Measurements from ENCODE around the gene ZNF775. TPM values are rescaled to one million over a fixed set of nuclear protein-coding genes. Genes with fewer than 3 reads are reported as not detected.

The ZNF775 gene
- total and polyA plus RNA-seq, 2 donors, result 6.6 to 7.6 TPM

- peaks cover 0 to 23% of the 10 kb centered on the region in 2 donors for H3K27me3 ChIP-seq (ENCODE audit: control insufficient read depth in 2 of 2, insufficient read depth in 1 of 2, low read length in 1 of 2)
- 98% methylated on average over 6 of the region's 6 CpGs for WGBS
- no peak overlapping the region for H3K27ac ChIP-seq (ENCODE audit: low read depth in 1 of 2, low read length in 1 of 2)
- no peak overlapping the region for H3K4me3 ChIP-seq (ENCODE audit: low read length in 2 of 2)
- H3K9me3 ChIP-seq (ENCODE audit: control insufficient read depth in 2 of 2, insufficient read depth in 1 of 2, low read length in 1 of 2), result no peaks in the 10 kb centered on the region
- H3K36me3 ChIP-seq (ENCODE audit: control insufficient read depth in 2 of 2, insufficient read depth in 2 of 2, low read length in 1 of 2), result peaks cover 45 to 50% of the 10 kb centered on the region in 2 donors
- no peak for DNase-seq (ENCODE audit: low read depth in 6 of 9, low spot score in 9 of 9)
- peaks cover 0 to 10% of the 10 kb centered on the region in 2 donors for H3K4me1 ChIP-seq (ENCODE audit: control insufficient read depth in 2 of 2, insufficient read depth in 2 of 2, low read length in 2 of 2)
These were observed 43.4 kb upstream of the ZNF775 start for GRCh38 chr7:150335774-150336112.

GRCh38 chr7:150336746-150337145 lies 42.4 kb upstream of the ZNF775 start:
- Histone ChIP-seq H3K27ac (ENCODE audit: low read depth in 1 of 2, low read length in 1 of 2) (no peak overlapping the region), H3K4me3 (ENCODE audit: low read length in 2 of 2) (no peak overlapping the region), H3K27me3 (ENCODE audit: control insufficient read depth in 2 of 2, insufficient read depth in 1 of 2, low read length in 1 of 2) (peaks cover 6 to 33% of the 10 kb centered on the region in 2 donors), H3K4me1 (ENCODE audit: control insufficient read depth in 2 of 2, insufficient read depth in 2 of 2, low read length in 2 of 2) (peaks cover 0 to 17% of the 10 kb centered on the region in 2 donors), H3K9me3 (ENCODE audit: control insufficient read depth in 2 of 2, insufficient read depth in 1 of 2, low read length in 1 of 2) (no peaks in the 10 kb centered on the region), H3K36me3 (ENCODE audit: control insufficient read depth in 2 of 2, insufficient read depth in 2 of 2, low read length in 1 of 2) (peaks cover 36 to 41% of the 10 kb centered on the region in 2 donors)
- DNase-seq (ENCODE audit: low read depth in 6 of 9, low spot score in 9 of 9), result no peak
- WGBS, result 99% methylated on average over 14 of the region's 14 CpGs

GRCh38 chr7:150337179-150337578 lies 42.0 kb upstream of the ZNF775 start:
- no peak for DNase-seq (ENCODE audit: low read depth in 6 of 9, low spot score in 9 of 9)
- H3K27ac ChIP-seq (ENCODE audit: low read depth in 1 of 2, low read length in 1 of 2), result no peak overlapping the region
- peaks cover 6 to 38% of the 10 kb centered on the region in 2 donors for H3K27me3 ChIP-seq (ENCODE audit: control insufficient read depth in 2 of 2, insufficient read depth in 1 of 2, low read length in 1 of 2)
- peaks cover 0 to 17% of the 10 kb centered on the region in 2 donors for H3K4me1 ChIP-seq (ENCODE audit: control insufficient read depth in 2 of 2, insufficient read depth in 2 of 2, low read length in 2 of 2)
- H3K36me3 ChIP-seq (ENCODE audit: control insufficient read depth in 2 of 2, insufficient read depth in 2 of 2, low read length in 1 of 2), result peaks cover 31 to 37% of the 10 kb centered on the region in 2 donors
- H3K4me3 ChIP-seq (ENCODE audit: low read length in 2 of 2), result no peak overlapping the region
- WGBS, result 98% methylated on average over 18 of the region's 18 CpGs
- no peaks in the 10 kb centered on the region for H3K9me3 ChIP-seq (ENCODE audit: control insufficient read depth in 2 of 2, insufficient read depth in 1 of 2, low read length in 1 of 2)

- H3K36me3 ChIP-seq (ENCODE audit: control insufficient read depth in 2 of 2, insufficient read depth in 2 of 2, low read length in 1 of 2), result peaks cover 30 to 34% of the 10 kb centered on the region in 2 donors
- H3K27ac ChIP-seq (ENCODE audit: low read depth in 1 of 2, low read length in 1 of 2), result no peak overlapping the region
- H3K9me3 ChIP-seq (ENCODE audit: control insufficient read depth in 2 of 2, insufficient read depth in 1 of 2, low read length in 1 of 2), result no peaks in the 10 kb centered on the region
- DNase-seq (ENCODE audit: low read depth in 6 of 9, low spot score in 9 of 9), result no peak
- peaks cover 6 to 42% of the 10 kb centered on the region in 2 donors for H3K27me3 ChIP-seq (ENCODE audit: control insufficient read depth in 2 of 2, insufficient read depth in 1 of 2, low read length in 1 of 2)
- no peak overlapping the region for H3K4me3 ChIP-seq (ENCODE audit: low read length in 2 of 2)
- 97% methylated on average over 6 of the region's 6 CpGs for whole genome bisulfite sequencing
- H3K4me1 ChIP-seq (ENCODE audit: control insufficient read depth in 2 of 2, insufficient read depth in 2 of 2, low read length in 2 of 2), result peaks cover 0 to 17% of the 10 kb centered on the region in 2 donors
These were observed 41.5 kb upstream of the ZNF775 start for GRCh38 chr7:150337659-150338081.

- Histone ChIP-seq H3K9me3 (ENCODE audit: control insufficient read depth in 2 of 2, insufficient read depth in 1 of 2, low read length in 1 of 2) (no peaks in the 10 kb centered on the region), H3K36me3 (ENCODE audit: control insufficient read depth in 2 of 2, insufficient read depth in 2 of 2, low read length in 1 of 2) (peaks cover 26 to 33% of the 10 kb centered on the region in 2 donors), H3K27me3 (ENCODE audit: control insufficient read depth in 2 of 2, insufficient read depth in 1 of 2, low read length in 1 of 2) (peaks cover 6 to 49% of the 10 kb centered on the region in 2 donors), H3K4me1 (ENCODE audit: control insufficient read depth in 2 of 2, insufficient read depth in 2 of 2, low read length in 2 of 2) (peaks cover 0 to 17% of the 10 kb centered on the region in 2 donors), H3K27ac (ENCODE audit: low read depth in 1 of 2, low read length in 1 of 2) (no peak overlapping the region), H3K4me3 (ENCODE audit: low read length in 2 of 2) (no peak overlapping the region)
- DNase-seq (ENCODE audit: low read depth in 6 of 9, low spot score in 9 of 9), result no peak
- WGBS, result 95% methylated on average over 11 of the region's 11 CpGs
These were observed 40.8 kb upstream of the ZNF775 start for GRCh38 chr7:150338166-150338829.

- 53% methylated on average over 9 of the region's 9 CpGs for WGBS
- Histone ChIP-seq H3K36me3 (ENCODE audit: control insufficient read depth in 2 of 2, insufficient read depth in 2 of 2, low read length in 1 of 2) (peaks cover 22 to 24% of the 10 kb centered on the region in 2 donors), H3K27me3 (ENCODE audit: control insufficient read depth in 2 of 2, insufficient read depth in 1 of 2, low read length in 1 of 2) (peaks cover 6 to 54% of the 10 kb centered on the region in 2 donors), H3K4me1 (ENCODE audit: control insufficient read depth in 2 of 2, insufficient read depth in 2 of 2, low read length in 2 of 2) (peaks cover 0 to 17% of the 10 kb centered on the region in 2 donors), H3K4me3 (ENCODE audit: low read length in 2 of 2) (no peak overlapping the region), H3K9me3 (ENCODE audit: control insufficient read depth in 2 of 2, insufficient read depth in 1 of 2, low read length in 1 of 2) (peaks cover 0 to 5% of the 10 kb centered on the region in 2 donors), H3K27ac (ENCODE audit: low read depth in 1 of 2, low read length in 1 of 2) (peak overlapping the region in 1 of 2 donors; percentile 31)
- no peak for DNase-seq (ENCODE audit: low read depth in 6 of 9, low spot score in 9 of 9)
These were observed 39.7 kb upstream of the ZNF775 start for GRCh38 chr7:150339409-150339809.

- 34% methylated on average over 39 of the region's 39 CpGs for WGBS
- Histone ChIP-seq H3K36me3 (ENCODE audit: control insufficient read depth in 2 of 2, insufficient read depth in 2 of 2, low read length in 1 of 2) (peaks cover 22% of the 10 kb centered on the region in 2 donors), H3K4me1 (ENCODE audit: control insufficient read depth in 2 of 2, insufficient read depth in 2 of 2, low read length in 2 of 2) (peaks cover 0 to 17% of the 10 kb centered on the region in 2 donors), H3K27me3 (ENCODE audit: control insufficient read depth in 2 of 2, insufficient read depth in 1 of 2, low read length in 1 of 2) (peaks cover 6 to 54% of the 10 kb centered on the region in 2 donors), H3K9me3 (ENCODE audit: control insufficient read depth in 2 of 2, insufficient read depth in 1 of 2, low read length in 1 of 2) (peaks cover 0 to 8% of the 10 kb centered on the region in 2 donors), H3K4me3 (ENCODE audit: low read length in 2 of 2) (no peak overlapping the region), H3K27ac (ENCODE audit: low read depth in 1 of 2, low read length in 1 of 2) (no peak overlapping the region)
- peak in 1 of 9 donors; percentile 48 for DNase-seq (ENCODE audit: low read depth in 6 of 9, low spot score in 9 of 9)
These were observed 38.9 kb upstream of the ZNF775 start for GRCh38 chr7:150340024-150340749.

- peaks cover 0 to 8% of the 10 kb centered on the region in 2 donors for H3K9me3 ChIP-seq (ENCODE audit: control insufficient read depth in 2 of 2, insufficient read depth in 1 of 2, low read length in 1 of 2)
- no peak for DNase-seq (ENCODE audit: low read depth in 6 of 9, low spot score in 9 of 9)
- peak overlapping the region in 1 of 2 donors; percentile 27 for H3K4me3 ChIP-seq (ENCODE audit: low read length in 2 of 2)
- H3K27ac ChIP-seq (ENCODE audit: low read depth in 1 of 2, low read length in 1 of 2), result no peak overlapping the region
- whole genome bisulfite sequencing, result 10% methylated on average over 29 of the region's 29 CpGs
- peaks cover 21 to 22% of the 10 kb centered on the region in 2 donors for H3K36me3 ChIP-seq (ENCODE audit: control insufficient read depth in 2 of 2, insufficient read depth in 2 of 2, low read length in 1 of 2)
- peaks cover 0 to 17% of the 10 kb centered on the region in 2 donors for H3K4me1 ChIP-seq (ENCODE audit: control insufficient read depth in 2 of 2, insufficient read depth in 2 of 2, low read length in 2 of 2)
- H3K27me3 ChIP-seq (ENCODE audit: control insufficient read depth in 2 of 2, insufficient read depth in 1 of 2, low read length in 1 of 2), result peaks cover 6 to 54% of the 10 kb centered on the region in 2 donors
These were observed 38.3 kb upstream of the ZNF775 start for GRCh38 chr7:150340875-150341262.

Measured in thymus (tissue), 11 donors.